K562 (cell line): ENCODE data around the gene NRXN3. TPM values are rescaled to one million over a fixed set of nuclear protein-coding genes. Genes with fewer than 3 reads are reported as not detected.
A peak's percentile ranks its signal among the peaks of the same experiment; 100 is the strongest.

Source experiments
- ATAC-seq: fragments of 200-7000 bp; cut with Tn5 transposase; 3 replicates; pipeline ENCODE4 v1.9.1; 2020; ENCODE audit warnings: moderate library complexity
- BruUV-seq: library from RNA; stranded (reverse); fragments of 400-500 nt; replicated peaks from 2 replicates; lab custom pipeline; 2021; lab: Mats Ljungman, UMichigan
- CTCF ChIA-PET: fragments of 300-600 bp; formaldehyde crosslinking; extraction: SDS; loops from one replicate; lab custom pipeline; 2021; ENCODE audit warnings: low intra/inter-chr PET ratio; lab: Yijun Ruan, JAX
- POLR2A ChIA-PET: fragments of 300-600, 350-650 bp; sonication (Branson Sonifier 250); formaldehyde crosslinking; extraction: SDS; loops from one replicate; lab custom pipeline; 2021; ENCODE audit warnings: antibody characterized with exemption, inconsistent platforms; lab: Yijun Ruan, JAX
- DNase-seq, 4 experiments: peaks; one replicate each; pipeline versions ENCODE4 v3.0.0 to v3.0.0-alpha.2; 2011 to 2018; ENCODE audit warnings: low spot score in 3 of 4, mixed read lengths in 3 of 4; ENCODE audit errors: extremely low read depth in 1 of 4
- FAIRE-seq: peaks from 2 replicates; lab custom pipeline; 2011; peaks lifted over from hg19 to GRCh38; lab: Jason Lieb, UNC
- H2AFZ ChIP-seq: 2 replicates; pipeline ENCODE4 v1.6.0; 2011; ENCODE audit warnings: low read depth, low read length, control low read depth, inconsistent platforms
- H3K27ac ChIP-seq: fragments of 200-600 bp; 3 replicates; pipeline ENCODE4 v1.8.0; 2011; ENCODE audit warnings: low read depth, mild to moderate bottlenecking, control low read depth, inconsistent platforms, low read length, moderate library complexity, mixed read lengths; ENCODE audit errors: extremely low read depth
- H3K27me3 ChIP-seq, 2 experiments: fragments of 300-600 bp in 1 of 2; 2 replicates in 1 of 2; 3 replicates in 1 of 2; pipeline versions ENCODE4 v1.6.0 to v1.8.0; 2011; ENCODE audit warnings: inconsistent platforms in 2 of 2, low read length in 2 of 2, mild to moderate bottlenecking in 1 of 2, mixed read lengths in 1 of 2, moderate library complexity in 1 of 2; ENCODE audit not compliant: control insufficient read depth in 2 of 2, insufficient read depth in 2 of 2
- H3K36me3 ChIP-seq: fragments of 300-600 bp; 3 replicates; pipeline ENCODE4 v1.8.0; 2011; ENCODE audit warnings: mild to moderate bottlenecking, low read length, inconsistent platforms; ENCODE audit not compliant: control insufficient read depth, insufficient read depth
- H3K4me1 ChIP-seq, 2 experiments: fragments of 200-600 bp in 1 of 2; replicated peaks in 1 of 2; 2 replicates in 1 of 2; 3 replicates in 1 of 2; pipeline versions ENCODE4 v1.5.1 to v1.8.0; 2011; ENCODE audit warnings: inconsistent platforms in 2 of 2, low read length in 2 of 2, mild to moderate bottlenecking in 1 of 2, mixed read lengths in 1 of 2, moderate library complexity in 1 of 2; ENCODE audit not compliant: control insufficient read depth in 2 of 2, insufficient read depth in 2 of 2
- H3K4me2 ChIP-seq: 2 replicates; pipeline ENCODE4 v1.6.1; 2011; ENCODE audit warnings: low read length, control low read depth, inconsistent platforms, mixed read lengths; ENCODE audit not compliant: insufficient read depth
- H3K4me3 ChIP-seq: fragments of 200-600 bp; sonication (generic), shearing (Covaris generic); 2 replicates; pipeline ENCODE4 v1.5.1; 2016; ENCODE audit warnings: control low read depth, inconsistent platforms
- H3K79me2 ChIP-seq: fragments of 200-600 bp; 3 replicates; pipeline ENCODE4 v1.8.0; 2011; ENCODE audit warnings: low read length, inconsistent platforms; ENCODE audit not compliant: control insufficient read depth, insufficient read depth
- H3K9ac ChIP-seq, 2 experiments: 2 replicates each; pipeline versions ENCODE4 v1.6.0 to v1.6.1; 2011; ENCODE audit warnings: low read depth in 2 of 2, low read length in 2 of 2, control low read depth in 1 of 2, inconsistent platforms in 1 of 2, mild to moderate bottlenecking in 1 of 2, mixed read lengths in 1 of 2; ENCODE audit not compliant: insufficient read depth in 1 of 2
- H3K9me1 ChIP-seq: one replicate; pipeline ENCODE4 v1.6.0; 2011; ENCODE audit warnings: inconsistent platforms, mild to moderate bottlenecking, low read length, moderate library complexity; ENCODE audit not compliant: control insufficient read depth, insufficient read depth
- H3K9me3 ChIP-seq: replicated peaks from 2 replicates; pipeline ENCODE4 v1.5.1; 2011; ENCODE audit warnings: low read depth, low read length, inconsistent platforms; ENCODE audit not compliant: control insufficient read depth, insufficient read depth
- H4K20me1 ChIP-seq: replicated peaks from 2 replicates; pipeline ENCODE4 v1.6.1; 2011; ENCODE audit warnings: low read length, inconsistent platforms, mixed read lengths; ENCODE audit not compliant: control insufficient read depth, insufficient read depth
- AFF1 ChIP-seq, 2 experiments: fragments of 450-650 bp; IDR thresholded peaks; 2 replicates each; pipeline ENCODE4 v1.6.1; 2018; ENCODE audit warnings: mild to moderate bottlenecking in 2 of 2, low read depth in 1 of 2; ENCODE audit not compliant: partially characterized antibody in 2 of 2
- CHD1 ChIP-seq: fragments of 200-600 bp; sonication (generic); IDR thresholded peaks from one replicate; pipeline ENCODE4 v1.6.1; 2012; ENCODE audit warnings: mild to moderate bottlenecking, moderate library complexity, low read length, inconsistent platforms
- EHMT2 ChIP-seq: fragments of 450-650 bp; IDR thresholded peaks from 2 replicates; pipeline ENCODE4 v1.6.1; 2018; ENCODE audit warnings: antibody characterized with exemption
- FOSL1 ChIP-seq: fragments of 200-800 bp; sonication (Bioruptor generic); conservative IDR thresholded peaks from 2 replicates; pipeline ENCODE4 v1.6.1; 2016; ENCODE audit warnings: missing genetic modification characterization, missing compliant biosample characterization
- GABPB1 ChIP-seq: sonication (generic); formaldehyde crosslinking; IDR thresholded peaks from 2 replicates; pipeline ENCODE4 v1.8.0; 2022; ENCODE audit warnings: mild to moderate bottlenecking, missing genetic modification reagents
- ILF3 ChIP-seq: fragments of 450-650 bp; IDR thresholded peaks from 2 replicates; pipeline ENCODE4 v1.6.1; 2018; ENCODE audit warnings: antibody characterized with exemption, mild to moderate bottlenecking, moderate library complexity, borderline replicate concordance
- KDM2B ChIP-seq: fragments of 250-450 bp; sonication (Bioruptor Pico); IDR thresholded peaks from 2 replicates; pipeline ENCODE4 v1.8.0; 2021; ENCODE audit warnings: mild to moderate bottlenecking, moderate library complexity
- LARP7 ChIP-seq: fragments of 450-650 bp; IDR thresholded peaks from 2 replicates; pipeline ENCODE4 v1.6.1; 2016
- MIER1 ChIP-seq: fragments of 450-650 bp; IDR thresholded peaks from 2 replicates; pipeline ENCODE4 v1.6.1; 2016; ENCODE audit warnings: antibody characterized with exemption, mild to moderate bottlenecking, low read depth
- MLLT1 ChIP-seq, 2 experiments: fragments of 450-650 bp; IDR thresholded peaks; 2 replicates each; pipeline ENCODE4 v1.6.1; 2016
- POLR2B ChIP-seq: fragments of 450-650 bp; IDR thresholded peaks from 2 replicates; pipeline ENCODE4 v1.6.1; 2018; ENCODE audit warnings: low read depth; ENCODE audit not compliant: partially characterized antibody
- PYGO2 ChIP-seq: fragments of 450-650 bp; IDR thresholded peaks from 2 replicates; pipeline ENCODE4 v1.6.1; 2016; ENCODE audit warnings: mild to moderate bottlenecking, missing genetic modification characterization, moderate library complexity, missing compliant biosample characterization
- RUNX1 ChIP-seq: sonication (generic); IDR thresholded peaks from 2 replicates; pipeline ENCODE4 v1.6.1; 2016; ENCODE audit warnings: antibody characterized with exemption, low read depth
- SIRT6 ChIP-seq: IDR thresholded peaks from one replicate; pipeline ENCODE4 v1.6.1; 2012; ENCODE audit warnings: low read depth, mild to moderate bottlenecking, control low read depth, inconsistent platforms, low read length, moderate library complexity
- TAF15 ChIP-seq: fragments of 200-400 bp; formaldehyde crosslinking; IDR thresholded peaks from 2 replicates; pipeline ENCODE4 v1.6.1; 2017; ENCODE audit warnings: mild to moderate bottlenecking, low read depth, low read length, moderate library complexity
- TEAD1 ChIP-seq, 2 experiments: fragments of 450-650 bp in 1 of 2; sonication (generic) in 1 of 2; formaldehyde crosslinking; IDR thresholded peaks; 2 replicates each; pipeline versions ENCODE4 v1.4.0 to v1.8.0; 2020 to 2022; ENCODE audit warnings: mild to moderate bottlenecking in 2 of 2, missing genetic modification reagents in 1 of 2
- ZNF12 ChIP-seq: sonication (generic); formaldehyde crosslinking; IDR thresholded peaks from 2 replicates; pipeline ENCODE4 v1.4.0; 2020; ENCODE audit warnings: mild to moderate bottlenecking, missing genetic modification reagents
- ZNF212 ChIP-seq: fragments of 450-650 bp; formaldehyde crosslinking; IDR thresholded peaks from 2 replicates; pipeline ENCODE4 v1.4.0; 2020; ENCODE audit warnings: mild to moderate bottlenecking
- ZNF239 ChIP-seq: fragments of 250-450 bp; sonication (Bioruptor Pico); IDR thresholded peaks from 2 replicates; pipeline ENCODE4 v1.4.0; 2020; ENCODE audit warnings: mild to moderate bottlenecking
- ZNF780A ChIP-seq: fragments of 250-450 bp; sonication (Bioruptor Pico); IDR thresholded peaks from 2 replicates; pipeline ENCODE4 v1.5.0; 2021; ENCODE audit warnings: mild to moderate bottlenecking
- WGBS: fragments of 100-300 bp; shearing (Covaris generic); methylation state at CpG from one replicate; pipeline ENCODE4 v1.1.6; 2016; ENCODE audit warnings: low coverage, mixed read lengths; ENCODE audit not compliant: insufficient coverage; ENCODE audit errors: missing lambda C conversion rate; 5-methylcytosine and 5-hydroxymethylcytosine counted together
- in situ Hi-C: fragments of 300-500 bp; cut with MboI; formaldehyde crosslinking; loops from 4 replicates; pipeline ENCODE4 v1.15.0; 2018; ENCODE audit warnings: inconsistent platforms, mixed read lengths
- intact Hi-C: fragments of 100-400 bp; cut with micrococcal nuclease; formaldehyde crosslinking; loops from 2 replicates; pipeline ENCODE4 v1.14.2; 2022
- polyA plus RNA-seq, 8 experiments: library from polyadenylated mRNA; depleted of rRNA in 4 of 8; stranded (reverse) in 5 of 8; unstranded in 3 of 8; fragments of >200 nt; fragmentation: Nextera tagmentation in 2 of 8; fragmentation: Illumina TruSeq in 1 of 8; extraction: Ambion mirVana in 2 of 8; extraction: Trizol in 1 of 8; gene quantifications; 2 replicates each; pipeline versions ENCODE4 v1.2.1 to v1.2.3, GENCODE V29; 2011 to 2014; ENCODE audit warnings: inconsistent platforms in 1 of 8, missing spikeins in 1 of 8
- total RNA-seq, 7 experiments: library from RNA; depleted of rRNA in 6 of 7; stranded (reverse); fragments of >200 nt in 6 of 7; fragmentation: Illumina TruSeq in 2 of 7; extraction: Trizol in 2 of 7; gene quantifications; 2 replicates each; pipeline versions ENCODE4 v1.2.1 to v1.2.3, GENCODE V29; 2011 to 2021; ENCODE audit warnings: low replicate concordance in 1 of 7

The NRXN3 gene
- total and polyA plus RNA-seq, 9 of the 15 experiments (the other 6 are each of a cell fraction or from before 2014, with no cell fraction given), result 0.09 TPM; not detected in 8

DNA sequence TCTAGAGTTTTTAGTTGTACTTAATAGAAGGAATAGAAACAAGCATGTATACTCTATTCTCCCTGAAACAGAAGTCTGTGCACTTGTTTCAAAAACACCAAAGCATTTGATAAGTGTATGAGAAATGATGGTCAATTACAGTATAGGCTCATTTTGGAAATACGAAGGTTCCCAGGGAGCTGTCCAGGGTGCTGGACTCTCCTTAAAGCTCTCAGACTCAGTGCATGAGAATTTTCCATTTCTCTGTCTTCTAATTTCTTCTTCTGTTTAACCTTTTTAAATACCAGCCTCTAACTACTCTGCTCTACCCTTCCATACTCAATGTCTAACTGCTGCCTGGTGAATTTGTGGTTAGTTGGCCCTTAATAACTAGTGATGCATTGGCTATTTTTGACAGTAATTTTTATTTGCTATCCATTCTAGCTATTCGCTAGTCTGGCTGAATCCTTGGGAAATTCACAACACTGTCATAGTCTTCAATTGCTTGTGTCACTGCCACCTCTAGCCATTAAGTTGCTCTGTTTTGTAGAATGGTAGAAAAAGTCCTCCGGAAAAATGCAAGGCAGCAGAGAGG lies 229.2 kb downstream of the NRXN3 start:
- WGBS, result 8% methylated on average over 3 of the region's 3 CpGs
- DNase-seq, result peak in 3 of 4 experiments; percentile 6 to 23 (median 7)
- no TSS peak for BruUV-seq
- Histone ChIP-seq H3K36me3 (no peaks in the 10 kb centered on the region), H3K79me2 (no peaks in the 10 kb centered on the region), H3K27ac (no peak overlapping the region), H3K4me1 (no peaks in the 10 kb centered on the region), H3K27me3 (no peaks in the 10 kb centered on the region), H2AFZ (no peak overlapping the region), H3K4me2 (no peak overlapping the region), H3K9me3 (no peaks in the 10 kb centered on the region), H3K9me1 (no peaks in the 10 kb centered on the region), H3K4me3 (no peak overlapping the region), H4K20me1 (no peaks in the 10 kb centered on the region), H3K9ac (no peak overlapping the region)
- POLR2A ChIA-PET, result no interaction called here
- no peak for ATAC-seq
- in situ Hi-C loops, result no loop called here
- FAIRE-seq, result peak; percentile 58
- intact Hi-C loops, result no loop called here
- CTCF ChIA-PET, result no interaction called here
- TF ChIP-seq CHD1 (no peak), GABPB1 (no peak), ZNF780A (CRISPR knock-in tag) (no peak), EHMT2 (peak; percentile 87), ZNF12 (CRISPR knock-in tag) (no peak), SIRT6 (no peak), TEAD1 (CRISPR knock-in tag; IDR thresholded peaks at IDR 0.05) (no peak), ZNF212 (CRISPR knock-in tag) (no peak), FOSL1 (tag) (no peak), KDM2B (CRISPR knock-in tag) (no peak), MIER1 (peak; percentile 82), AFF1 (IDR thresholded peaks at IDR 0.05; ENCODE audit: low read depth in 1 of 2, partially characterized antibody in 2 of 2) (peak in 1 of 2 experiments; percentile 45), ILF3 (no peak), POLR2B (no peak), MLLT1 (IDR thresholded peaks at IDR 0.05) (no peak), LARP7 (no peak), PYGO2 (tag) (no peak), TAF15 (no peak), RUNX1 (no peak), ZNF239 (CRISPR knock-in tag) (no peak)
